CD14-positive monocyte (primary cell): Measurements from ENCODE around the gene TAX1BP1. TPM values are rescaled to one million over a fixed set of nuclear protein-coding genes. Genes with fewer than 3 reads are reported as not detected.

ENCODE experiments used
- DNase-seq, 3 donors: peaks; one replicate each; pipeline ENCODE4 v3.0.0-alpha.2; 2011 to 2022
- H2AFZ ChIP-seq: 2 replicates; pipeline ENCODE4 v1.6.0; 2012; ENCODE audit warnings: mild to moderate bottlenecking, low read depth, low read length, inconsistent platforms; ENCODE audit not compliant: insufficient read depth, poor library complexity, severe bottlenecking
- H3K27ac ChIP-seq, 2 donors: 1 replicate in 1 of 2; 2 replicates in 1 of 2; pipeline ENCODE4 v1.5.1; 2012 to 2013; ENCODE audit warnings: low read length in 2 of 2, control low read depth in 1 of 2, inconsistent platforms in 1 of 2, low read depth in 1 of 2, mild to moderate bottlenecking in 1 of 2
- H3K27me3 ChIP-seq, 2 donors: one replicate each; pipeline versions ENCODE4 v1.6.0 to v1.6.1; 2011 to 2013; ENCODE audit warnings: low read length in 2 of 2; ENCODE audit not compliant: control insufficient read depth in 2 of 2, insufficient read depth in 2 of 2
- H3K36me3 ChIP-seq, 2 donors: replicated peaks in 1 of 2; 1 replicate in 1 of 2; 2 replicates in 1 of 2; pipeline versions ENCODE4 v1.5.1 to v1.6.1; 2012 to 2013; ENCODE audit warnings: low read length in 2 of 2, control low read depth in 1 of 2, inconsistent platforms in 1 of 2, mild to moderate bottlenecking in 1 of 2; ENCODE audit not compliant: insufficient read depth in 2 of 2, control insufficient read depth in 1 of 2
- H3K4me1 ChIP-seq, 2 donors: 1 replicate in 1 of 2; 2 replicates in 1 of 2; pipeline versions ENCODE4 v1.5.1 to v1.6.1; 2012 to 2013; ENCODE audit warnings: low read length in 2 of 2, control low read depth in 1 of 2, inconsistent platforms in 1 of 2, mild to moderate bottlenecking in 1 of 2, moderate library complexity in 1 of 2; ENCODE audit not compliant: insufficient read depth in 2 of 2, control insufficient read depth in 1 of 2
- H3K4me2 ChIP-seq: replicated peaks from 2 replicates; pipeline ENCODE3; 2012; ENCODE audit warnings: low read length, moderate library complexity, mild to moderate bottlenecking; ENCODE audit not compliant: poor library complexity, severe bottlenecking; ENCODE audit errors: extremely low read depth
- H3K4me3 ChIP-seq, 3 experiments: fragments of 200-600 bp in 1 of 3; sonication (generic) in 1 of 3; replicated peaks in 1 of 3; 1 replicate in 2 of 3; 2 replicates in 1 of 3; pipeline ENCODE4 v1.5.1; 2011 to 2013; ENCODE audit warnings: low read length in 3 of 3, mild to moderate bottlenecking in 3 of 3, control low read depth in 2 of 3, low read depth in 2 of 3, inconsistent platforms in 1 of 3, moderate library complexity in 1 of 3
- H3K79me2 ChIP-seq: 2 replicates; pipeline ENCODE4 v1.6.0; 2012; ENCODE audit warnings: mild to moderate bottlenecking, control low read depth, inconsistent platforms, low read length, moderate library complexity; ENCODE audit not compliant: insufficient read depth
- H3K9ac ChIP-seq: 2 replicates; pipeline ENCODE4 v1.6.0; 2017; ENCODE audit warnings: low read length, mild to moderate bottlenecking; ENCODE audit not compliant: insufficient read depth, poor library complexity, severe bottlenecking
- H3K9me3 ChIP-seq, 2 donors: replicated peaks in 1 of 2; 1 replicate in 1 of 2; 2 replicates in 1 of 2; pipeline versions ENCODE4 v1.5.1 to v1.6.1; 2012 to 2013; ENCODE audit warnings: low read length in 2 of 2, control low read depth in 1 of 2; ENCODE audit not compliant: control insufficient read depth in 1 of 2, insufficient read depth in 1 of 2
- H4K20me1 ChIP-seq: 2 replicates; pipeline ENCODE4 v1.6.0; 2012; ENCODE audit warnings: mild to moderate bottlenecking, low read length, control low read depth, moderate library complexity; ENCODE audit not compliant: insufficient read depth
- H3K27ac Mint-ChIP-seq, 7 donors: one replicate each; pipeline ENCODE4 v1.8.0; 2020; ENCODE audit warnings: mild to moderate bottlenecking in 7 of 7, mixed read lengths in 7 of 7, moderate library complexity in 6 of 7, inconsistent platforms in 2 of 7
- H3K27me3 Mint-ChIP-seq, 3 donors: one replicate each; pipeline ENCODE4 v1.8.0; 2021 to 2022; ENCODE audit warnings: low read depth in 3 of 3, mild to moderate bottlenecking in 3 of 3, mixed read lengths in 3 of 3, moderate library complexity in 3 of 3, inconsistent platforms in 1 of 3
- H3K36me3 Mint-ChIP-seq, 2 donors: one replicate each; pipeline ENCODE4 v1.8.0; 2020; ENCODE audit warnings: mixed read lengths in 2 of 2, inconsistent platforms in 1 of 2, mild to moderate bottlenecking in 1 of 2
- H3K4me1 Mint-ChIP-seq: one replicate; pipeline ENCODE4 v1.8.0; 2020; ENCODE audit warnings: mild to moderate bottlenecking, mixed read lengths
- H3K4me3 Mint-ChIP-seq, 2 donors: one replicate each; pipeline ENCODE4 v1.8.0; 2020; ENCODE audit warnings: mild to moderate bottlenecking in 2 of 2, mixed read lengths in 2 of 2, moderate library complexity in 1 of 2
- H3K9me3 Mint-ChIP-seq, 7 donors: one replicate each; pipeline ENCODE4 v1.8.0; 2020 to 2022; ENCODE audit warnings: mixed read lengths in 7 of 7, mild to moderate bottlenecking in 6 of 7, moderate library complexity in 6 of 7, inconsistent platforms in 2 of 7
- WGBS: methylation state at CpG from one replicate; pipeline ENCODE4 v1.1.5; 2013; ENCODE audit warnings: missing lambda C conversion rate; ENCODE audit not compliant: insufficient coverage; 5-methylcytosine and 5-hydroxymethylcytosine counted together
- intact Hi-C, 2 donors: fragments of 100-400 bp; cut with micrococcal nuclease; formaldehyde crosslinking; loops; one replicate each; pipeline versions ENCODE4 v1.15.0 to v1.15.1; 2023
- polyA plus RNA-seq, 3 donors: library from polyadenylated mRNA; depleted of rRNA in 1 of 3; unstranded in 2 of 3; stranded (reverse) in 1 of 3; fragments of 300-500 nt in 2 of 3; fragments of >200 nt in 1 of 3; fragmentation: Illumina TruSeq in 2 of 3; gene quantifications; 1 replicate in 2 of 3; 2 replicates in 1 of 3; pipeline ENCODE4 v1.2.3, GENCODE V29; 2012 to 2021
- TF ChIP-seq, protein P1 (sequence below): fragments of 200-600 bp; IDR thresholded peaks from one replicate; pipeline ENCODE4 v1.8.0; 2022; ENCODE audit warnings: antibody characterized with exemption, mild to moderate bottlenecking

The TAX1BP1 gene
- polyA plus RNA-seq, 3 donors = 62.6 to 106 (median 85.3) TPM

DNA sequence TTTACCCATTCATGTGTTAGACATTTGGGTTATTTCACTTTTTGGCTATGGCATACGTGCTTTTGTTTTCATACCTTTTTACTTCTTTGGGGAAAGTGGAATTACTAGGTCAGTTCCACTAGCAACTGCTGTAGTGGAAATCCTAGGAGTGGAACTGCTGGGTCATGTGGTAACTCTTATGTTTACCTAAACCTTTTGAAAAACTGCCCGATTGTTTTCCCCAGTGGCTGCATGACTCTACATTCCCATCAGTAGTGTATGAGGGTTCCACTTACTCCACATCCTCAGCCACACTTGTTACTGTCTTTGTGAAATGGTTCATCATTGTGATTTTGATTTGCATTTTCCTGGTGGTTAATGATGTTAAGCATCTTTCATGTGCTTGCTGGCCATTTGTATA is 82.3 kb downstream of the TAX1BP1 start:
- Histone ChIP-seq H3K36me3 (peaks cover 52 to 96% of the 10 kb centered on the region in 2 donors), H2AFZ (no peak overlapping the region), H3K9ac (no peak overlapping the region), H3K79me2 (no peaks in the 10 kb centered on the region), H3K4me3 (no peak overlapping the region), H3K4me2 (no peak overlapping the region), H3K9me3 (no peaks in the 10 kb centered on the region), H4K20me1 (peaks cover 36% of the 10 kb centered on the region), H3K27ac (no peak overlapping the region), H3K4me1 (no peaks in the 10 kb centered on the region), H3K27me3 (no peaks in the 10 kb centered on the region)
- no peak for DNase-seq
- no peaks in the 10 kb centered on the region for H3K9me3 Mint-ChIP-seq
- intact Hi-C loops = no loop called here
- no peak overlapping the region for H3K27ac Mint-ChIP-seq
- H3K4me1 Mint-ChIP-seq = no peaks in the 10 kb centered on the region
- TF ChIP-seq, protein P1, sequence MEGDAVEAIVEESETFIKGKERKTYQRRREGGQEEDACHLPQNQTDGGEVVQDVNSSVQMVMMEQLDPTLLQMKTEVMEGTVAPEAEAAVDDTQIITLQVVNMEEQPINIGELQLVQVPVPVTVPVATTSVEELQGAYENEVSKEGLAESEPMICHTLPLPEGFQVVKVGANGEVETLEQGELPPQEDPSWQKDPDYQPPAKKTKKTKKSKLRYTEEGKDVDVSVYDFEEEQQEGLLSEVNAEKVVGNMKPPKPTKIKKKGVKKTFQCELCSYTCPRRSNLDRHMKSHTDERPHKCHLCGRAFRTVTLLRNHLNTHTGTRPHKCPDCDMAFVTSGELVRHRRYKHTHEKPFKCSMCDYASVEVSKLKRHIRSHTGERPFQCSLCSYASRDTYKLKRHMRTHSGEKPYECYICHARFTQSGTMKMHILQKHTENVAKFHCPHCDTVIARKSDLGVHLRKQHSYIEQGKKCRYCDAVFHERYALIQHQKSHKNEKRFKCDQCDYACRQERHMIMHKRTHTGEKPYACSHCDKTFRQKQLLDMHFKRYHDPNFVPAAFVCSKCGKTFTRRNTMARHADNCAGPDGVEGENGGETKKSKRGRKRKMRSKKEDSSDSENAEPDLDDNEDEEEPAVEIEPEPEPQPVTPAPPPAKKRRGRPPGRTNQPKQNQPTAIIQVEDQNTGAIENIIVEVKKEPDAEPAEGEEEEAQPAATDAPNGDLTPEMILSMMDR = no peak
- H3K36me3 Mint-ChIP-seq = peaks cover 55% of the 10 kb centered on the region in 2 donors
- WGBS = no CpG with 5 or more reads among the region's 2 CpGs
- H3K27me3 Mint-ChIP-seq = no peaks in the 10 kb centered on the region
- no peak overlapping the region for H3K4me3 Mint-ChIP-seq

DNA sequence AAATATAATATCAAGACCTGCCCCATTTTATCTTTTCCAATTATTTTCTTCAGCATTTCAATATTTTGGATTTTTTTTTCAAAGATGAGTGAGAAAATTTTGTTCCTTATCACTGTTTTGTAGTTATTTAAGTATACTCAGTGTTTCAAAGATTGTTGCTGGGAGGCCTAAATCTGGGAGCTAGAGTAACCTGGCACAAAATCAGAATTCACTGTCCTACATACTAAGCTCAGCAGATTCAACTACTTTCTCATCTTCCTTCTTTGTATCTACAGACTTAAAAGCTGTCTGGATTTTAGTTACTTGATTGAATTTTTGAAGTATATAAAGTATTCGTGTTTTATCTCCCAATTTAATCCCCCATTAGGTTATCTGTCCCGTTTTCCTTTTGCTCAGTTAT is 85.9 kb downstream of the TAX1BP1 start:
- no peaks in the 10 kb centered on the region for H3K27me3 ChIP-seq
- intact Hi-C loops = no loop called here
- H3K9ac ChIP-seq = no peak overlapping the region
- no peaks in the 10 kb centered on the region for H3K9me3 ChIP-seq
- no peaks in the 10 kb centered on the region for H3K79me2 ChIP-seq
- TF ChIP-seq, protein P1 = no peak
- no peaks in the 10 kb centered on the region for H3K27me3 Mint-ChIP-seq
- H3K4me2 ChIP-seq = no peak overlapping the region
- H3K27ac Mint-ChIP-seq = no peak overlapping the region
- no peak overlapping the region for H3K4me3 ChIP-seq
- no peaks in the 10 kb centered on the region for H3K4me1 ChIP-seq
- DNase-seq = no peak
- no peak overlapping the region for H3K27ac ChIP-seq
- H4K20me1 ChIP-seq = peaks cover 53% of the 10 kb centered on the region
- peaks cover 54 to 59% of the 10 kb centered on the region in 2 donors for H3K36me3 Mint-ChIP-seq
- no peaks in the 10 kb centered on the region for H3K4me1 Mint-ChIP-seq
- H3K36me3 ChIP-seq = peaks cover 50 to 95% of the 10 kb centered on the region in 2 donors
- no peak overlapping the region for H2AFZ ChIP-seq
- whole genome bisulfite sequencing = no CpG with 5 or more reads among the region's 2 CpGs
- no peaks in the 10 kb centered on the region for H3K9me3 Mint-ChIP-seq
- no peak overlapping the region for H3K4me3 Mint-ChIP-seq
